ENCODE results near the gene NANS.
A peak's percentile ranks its signal among the peaks of the same experiment; 100 is the strongest.

The NANS gene

DNA sequence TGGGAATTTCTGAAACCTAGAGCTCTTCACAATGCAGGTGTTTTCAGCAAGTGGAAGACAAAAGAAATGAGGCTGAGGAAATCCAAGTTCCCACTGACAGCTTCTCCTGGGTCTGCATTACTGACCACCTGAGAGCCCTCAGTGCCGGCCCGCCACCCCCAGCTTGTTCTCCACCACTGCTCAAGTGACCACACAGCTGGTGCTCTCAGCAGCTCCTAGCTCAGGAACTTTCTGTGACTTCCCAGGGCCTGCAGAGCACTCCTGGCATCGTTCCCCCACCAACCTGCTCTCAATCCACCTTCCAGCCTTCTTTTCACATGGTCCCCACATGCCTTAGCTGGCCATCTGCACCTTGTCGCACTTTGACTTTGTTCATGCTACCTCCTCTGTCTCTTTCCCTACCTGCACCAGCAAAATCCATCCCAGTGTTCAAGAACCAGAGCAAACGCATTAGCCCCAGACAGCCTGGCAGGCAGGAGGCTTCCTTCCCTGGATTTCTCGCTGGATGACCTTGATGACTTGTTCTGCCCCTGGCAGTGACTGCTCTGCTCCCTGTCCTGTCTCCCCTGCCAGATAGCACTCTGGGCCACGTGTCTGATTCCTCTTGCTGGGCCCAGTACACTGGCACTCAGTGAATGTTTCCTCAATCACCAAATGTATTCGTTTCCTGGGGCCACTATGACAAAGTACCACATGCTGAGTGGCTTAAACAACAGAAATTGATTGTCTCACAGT is 35.1 kb upstream of the NANS start:
- H3K4me3 ChIP-seq (ENCODE audit: low read length) = no peak overlapping the region
- TF ChIP-seq ZNF274 (IDR thresholded peaks at IDR 0.05; ENCODE audit: low read depth, low read length) = no peak

DNA sequence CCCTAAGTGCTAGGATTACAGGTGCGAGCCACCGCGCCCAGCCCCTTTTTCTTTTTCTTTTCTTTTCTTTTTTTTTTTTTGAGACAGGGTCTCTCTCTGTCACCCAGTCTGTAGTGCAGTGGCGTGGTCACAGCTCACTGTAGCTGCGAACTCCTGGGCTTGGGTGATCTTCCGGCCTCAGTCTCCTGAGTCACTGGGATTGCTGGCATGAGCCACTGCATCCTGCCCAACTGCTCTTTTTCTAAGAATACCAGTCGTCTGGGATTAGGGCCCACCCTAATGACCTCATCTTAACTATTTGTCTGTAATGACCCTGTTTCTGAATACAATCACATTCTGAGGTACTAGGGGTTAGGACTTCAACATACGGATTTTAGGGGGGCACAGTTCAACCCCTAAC is 34.1 kb upstream of the NANS start:
- no peak for TF ChIP-seq ZNF274 (IDR thresholded peaks at IDR 0.05; ENCODE audit: low read depth, low read length)
- H3K4me3 ChIP-seq (ENCODE audit: low read length) = no peak overlapping the region

DNA sequence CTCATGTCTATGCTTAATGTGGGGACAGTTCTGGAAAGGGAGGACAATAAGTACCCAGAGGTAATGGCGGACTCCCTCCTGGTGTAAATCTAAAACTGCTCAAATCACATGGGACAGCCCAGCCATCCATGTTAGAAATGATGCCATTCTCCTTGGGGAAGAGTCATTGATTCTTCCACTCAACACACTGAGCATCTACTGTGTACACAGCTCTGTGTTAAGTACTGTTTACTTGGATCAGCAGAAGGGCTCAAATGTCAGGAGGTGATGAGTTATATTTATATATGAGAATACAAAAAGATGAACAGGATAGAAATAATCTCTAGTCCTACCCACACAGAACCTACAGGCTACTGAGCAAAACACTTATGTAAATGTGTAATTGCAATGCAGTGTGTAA is 31.8 kb upstream of the NANS start:
- TF ChIP-seq ZNF274 (IDR thresholded peaks at IDR 0.05; ENCODE audit: low read depth, low read length) = no peak

DNA sequence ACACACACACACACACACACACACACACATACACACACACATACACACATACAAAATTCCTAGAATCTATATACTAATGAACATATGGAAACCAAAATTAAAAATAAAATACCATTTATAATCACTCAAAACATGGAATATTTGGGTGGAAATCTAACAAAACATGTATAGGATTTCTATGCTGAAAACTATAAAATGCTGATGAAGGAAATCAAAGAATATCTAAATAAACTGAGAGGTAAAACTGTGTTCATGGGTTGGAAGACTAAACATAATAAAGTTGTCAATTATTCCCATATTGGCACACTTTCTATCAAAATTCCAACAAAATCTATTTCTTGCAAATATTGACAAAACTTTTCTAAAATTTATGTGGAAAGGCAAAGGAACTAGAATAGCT is 25.4 kb upstream of the NANS start:
- TF ChIP-seq ZNF274 (IDR thresholded peaks at IDR 0.05; ENCODE audit: low read depth, low read length) = no peak
- H3K4me3 ChIP-seq (ENCODE audit: low read length) = no peak overlapping the region

More for the DNA sequence above, 31.8 kb upstream of the NANS start:
- H3K4me3 ChIP-seq (ENCODE audit: low read length) = no peak overlapping the region

DNA sequence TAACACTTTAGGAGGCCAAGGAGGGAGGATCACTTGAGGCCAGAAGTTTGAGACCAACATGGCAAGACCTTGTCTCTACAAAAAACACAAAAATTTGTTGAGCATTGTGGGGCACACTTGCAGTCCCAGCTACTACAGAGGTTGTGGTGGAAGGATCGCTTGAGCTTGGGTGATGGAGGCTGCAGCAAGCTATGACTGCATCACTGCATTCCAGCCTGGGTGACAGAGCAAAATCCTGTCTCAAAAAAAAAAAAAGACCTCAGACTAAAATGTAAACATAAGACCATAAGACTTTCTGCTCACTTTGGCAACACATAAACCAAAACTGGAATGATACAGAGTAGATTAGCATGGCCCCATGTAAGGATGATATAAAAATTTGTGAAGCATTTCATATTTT is 24.6 kb upstream of the NANS start:
- no peak for TF ChIP-seq ZNF274 (IDR thresholded peaks at IDR 0.05; ENCODE audit: low read depth, low read length)
- H3K4me3 ChIP-seq (ENCODE audit: low read length) = no peak overlapping the region

DNA sequence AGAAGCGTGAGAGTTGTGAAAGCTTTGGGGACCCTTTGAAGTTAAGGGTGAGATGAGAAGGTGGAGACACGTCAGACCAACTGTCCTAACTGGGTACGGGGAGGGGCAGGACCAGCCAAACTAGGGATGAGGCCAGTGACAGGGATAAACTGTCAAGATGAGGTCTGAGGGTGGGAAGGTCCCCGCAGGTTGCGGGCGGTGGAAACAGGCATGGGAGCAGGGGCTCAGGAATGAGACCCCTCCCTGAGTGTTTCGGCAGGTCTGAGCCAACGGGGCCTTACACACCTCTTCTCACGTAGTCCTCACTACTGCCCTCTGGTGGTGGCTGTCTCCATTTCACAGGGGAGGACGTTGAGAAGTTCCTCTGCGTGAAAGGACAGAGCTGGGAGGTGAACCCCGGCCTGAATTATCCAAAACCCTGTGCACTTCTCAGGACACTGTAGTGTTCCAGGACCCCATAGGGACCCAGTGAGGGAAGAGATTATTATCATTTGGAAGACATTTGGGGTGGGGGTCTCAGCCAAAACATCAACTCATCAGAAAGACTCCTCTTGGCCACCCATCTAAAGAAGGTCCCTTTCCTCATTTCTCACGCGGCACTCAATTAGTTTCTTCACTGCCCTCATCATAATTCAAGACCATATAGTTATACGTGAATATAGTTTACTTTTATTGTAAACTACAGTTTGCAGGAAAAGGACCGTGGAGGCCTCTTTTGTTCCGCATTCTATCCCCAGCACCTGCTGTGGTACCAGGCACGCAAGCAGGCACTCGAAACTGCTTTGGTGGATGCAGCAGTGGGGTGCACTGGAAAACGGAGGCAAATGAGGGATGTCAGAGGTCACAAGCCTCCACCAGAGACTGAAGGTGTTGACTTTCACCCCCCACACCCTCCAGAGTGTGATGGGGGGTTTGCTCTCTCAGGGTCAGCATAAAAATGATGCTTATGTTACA is 21.7 kb upstream of the NANS start:
- no peak overlapping the region for H3K4me3 ChIP-seq (ENCODE audit: low read length)
- no peak for TF ChIP-seq ZNF274 (IDR thresholded peaks at IDR 0.05; ENCODE audit: low read depth, low read length)

DNA sequence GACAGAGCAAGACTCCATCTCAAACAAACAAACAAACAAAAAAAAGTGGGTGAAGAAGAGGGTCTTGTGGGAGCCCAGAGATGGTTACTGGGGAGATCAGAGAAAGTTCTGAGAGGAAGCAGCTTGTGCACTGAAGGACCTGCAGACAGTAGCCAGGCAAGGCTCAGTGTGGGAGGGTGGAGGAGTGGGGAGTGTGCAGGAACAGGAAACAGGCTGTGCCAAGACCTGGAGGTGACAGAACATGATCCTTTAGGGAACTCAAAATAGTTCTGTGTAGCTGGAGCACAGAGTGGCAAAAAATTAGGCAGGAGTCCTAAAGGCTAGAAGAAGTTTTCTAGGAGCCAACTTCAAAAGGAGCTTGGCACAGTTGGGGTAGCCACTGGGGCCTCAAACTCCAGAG is 19.2 kb upstream of the NANS start:
- H3K4me3 ChIP-seq (ENCODE audit: low read length) = no peak overlapping the region
- no peak for TF ChIP-seq ZNF274 (IDR thresholded peaks at IDR 0.05; ENCODE audit: low read depth, low read length)

DNA sequence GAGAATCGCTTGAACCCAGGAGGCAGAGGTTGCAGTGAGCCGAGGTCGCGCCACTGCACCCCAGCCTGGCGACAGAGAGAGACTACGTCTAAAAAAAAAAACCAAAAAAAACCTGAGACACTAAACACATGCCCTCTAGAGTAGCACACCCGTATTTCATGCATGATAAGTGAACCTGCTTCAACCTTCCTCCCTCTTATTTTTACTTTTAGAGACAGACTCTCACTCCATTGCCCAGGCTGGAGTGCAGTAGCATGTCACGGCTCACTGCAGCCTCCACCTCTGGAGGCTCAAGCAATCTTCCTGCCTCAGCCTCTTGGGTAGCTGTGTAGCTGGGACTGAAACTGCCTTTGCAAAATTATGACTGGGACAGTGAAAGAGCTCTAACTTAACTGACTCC is 17.6 kb upstream of the NANS start:
- no peak overlapping the region for H3K4me3 ChIP-seq (ENCODE audit: low read length)
- TF ChIP-seq ZNF274 (IDR thresholded peaks at IDR 0.05; ENCODE audit: low read depth, low read length) = no peak

DNA sequence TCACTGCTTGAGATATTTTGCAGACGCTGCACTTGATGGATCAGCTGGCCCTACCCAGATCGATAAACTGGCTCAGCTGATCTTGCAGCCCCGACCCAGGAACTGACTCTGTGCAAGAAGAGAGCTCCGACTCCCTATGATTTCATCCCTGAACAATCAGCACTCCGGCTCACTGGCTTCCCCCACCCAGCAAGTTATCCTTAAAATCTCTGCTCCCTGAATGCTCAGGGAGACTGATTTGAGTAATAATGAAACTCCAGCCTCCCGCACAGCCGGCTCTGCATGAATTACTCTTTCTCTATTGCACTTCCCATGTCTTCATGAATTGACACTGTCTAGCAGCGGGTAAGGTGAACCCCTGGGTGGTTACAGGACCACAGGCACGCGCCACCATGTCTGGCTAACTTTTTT is 16.9 kb upstream of the NANS start:
- TF ChIP-seq ZNF274 (IDR thresholded peaks at IDR 0.05; ENCODE audit: low read depth, low read length) = no peak
- no peak overlapping the region for H3K4me3 ChIP-seq (ENCODE audit: low read length)

DNA sequence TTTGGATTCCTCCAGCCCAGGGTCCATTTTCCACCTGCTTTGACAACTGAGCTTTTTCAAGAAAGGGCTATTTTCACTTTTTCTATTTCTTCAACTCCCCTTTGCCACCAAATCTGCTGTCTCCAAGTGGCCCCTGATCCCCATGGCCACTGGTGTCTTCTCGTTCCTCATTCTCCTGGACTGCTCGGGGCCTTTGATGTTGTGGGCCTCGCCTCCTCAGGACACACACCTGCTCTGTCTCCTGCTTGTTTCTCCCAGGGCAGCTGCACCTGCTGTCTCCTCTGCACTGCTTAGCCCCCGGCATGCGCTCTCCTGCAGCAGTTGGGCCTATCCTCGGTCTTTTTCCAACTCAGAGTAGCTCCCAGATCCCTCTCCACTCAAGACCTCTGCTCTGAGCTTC is 16.3 kb upstream of the NANS start:
- no peak for TF ChIP-seq ZNF274 (IDR thresholded peaks at IDR 0.05; ENCODE audit: low read depth, low read length)
- H3K4me3 ChIP-seq (ENCODE audit: low read length) = no peak overlapping the region

DNA sequence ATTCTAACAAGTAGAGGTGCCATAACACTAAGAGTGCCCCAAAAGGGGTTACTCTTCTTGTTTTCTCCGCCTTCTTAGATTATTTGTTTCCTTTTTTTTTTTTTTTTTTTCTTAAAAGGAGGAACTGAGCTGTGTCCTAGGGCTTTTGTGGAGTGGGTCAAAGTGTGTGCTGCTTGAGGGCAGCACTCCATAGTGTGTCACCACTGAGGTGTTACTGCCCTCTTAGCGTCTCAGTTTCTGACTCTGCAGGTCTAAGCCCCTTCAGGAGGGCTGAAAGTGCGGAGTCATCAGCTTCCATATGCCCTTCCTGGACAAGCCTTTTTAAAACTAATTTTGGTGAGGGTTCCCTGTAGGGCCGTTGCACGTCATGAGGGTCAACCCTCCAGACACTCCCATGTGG is 12.6 kb upstream of the NANS start:
- no peak for TF ChIP-seq ZNF274 (IDR thresholded peaks at IDR 0.05; ENCODE audit: low read depth, low read length)
- no peak overlapping the region for H3K4me3 ChIP-seq (ENCODE audit: low read length)

DNA sequence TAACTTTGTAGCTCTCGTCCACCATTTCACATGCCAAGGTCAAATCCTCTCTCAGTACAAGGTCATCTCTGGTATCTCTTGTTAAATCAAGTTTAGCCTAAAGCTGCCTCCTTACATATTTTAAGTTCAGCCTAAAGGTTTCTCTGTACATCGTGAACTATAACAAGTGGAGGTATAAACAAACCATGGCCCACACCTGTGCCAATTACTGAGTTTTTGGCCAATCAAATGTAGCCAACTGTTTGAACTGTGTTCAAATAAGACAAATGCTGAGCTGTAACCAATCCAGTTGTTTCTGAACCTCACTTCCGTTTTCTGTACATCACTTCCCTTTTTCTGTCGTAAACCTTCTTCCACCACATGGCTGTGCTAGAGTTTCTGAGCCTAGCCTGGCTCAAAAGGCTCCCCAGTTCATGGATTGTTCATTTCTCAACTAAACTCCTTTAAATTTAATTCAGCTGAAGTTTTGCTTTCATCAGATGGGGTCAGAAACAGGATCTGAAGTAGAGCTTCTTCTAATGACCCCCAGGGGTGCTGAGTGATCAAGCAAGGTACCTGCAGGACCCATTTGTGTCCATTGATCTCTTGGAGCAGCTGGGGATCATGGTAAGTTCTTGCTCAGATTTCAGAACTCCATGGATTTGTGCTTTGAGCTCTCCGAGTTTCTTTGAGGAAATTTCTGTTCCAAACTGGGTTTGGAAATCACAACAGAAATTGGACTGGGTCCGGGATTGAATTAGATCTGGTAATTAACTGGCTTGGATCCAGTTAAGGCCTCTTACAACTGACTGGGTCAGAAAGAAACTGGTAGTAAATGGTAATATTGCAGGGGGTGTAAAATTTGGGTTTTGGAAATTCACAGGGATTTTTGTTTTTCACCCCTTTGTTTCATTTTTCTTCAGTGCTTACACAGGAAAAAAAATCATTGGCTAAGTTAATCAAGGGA is 11.0 kb upstream of the NANS start:
- no peak for TF ChIP-seq ZNF274 (IDR thresholded peaks at IDR 0.05; ENCODE audit: low read depth, low read length)
- H3K4me3 ChIP-seq (ENCODE audit: low read length) = peak overlapping the region; percentile 99

DNA sequence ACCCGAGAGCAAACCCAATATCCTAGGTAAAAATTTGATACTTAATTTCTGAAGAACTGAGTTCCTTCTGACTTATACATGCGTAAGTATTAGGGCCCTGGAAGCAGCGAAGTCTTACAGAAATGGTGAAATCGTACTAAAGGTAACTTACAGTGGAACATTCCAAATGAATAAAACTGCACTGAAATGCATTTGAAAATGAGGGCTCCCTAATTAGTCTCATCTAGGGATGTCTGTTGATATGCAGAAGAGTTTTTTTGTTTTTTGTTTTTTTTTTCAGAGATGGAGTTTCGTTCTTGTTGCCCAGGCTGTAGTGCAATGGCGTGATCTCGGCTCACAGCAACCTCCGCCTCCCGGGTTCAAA is 10.4 kb upstream of the NANS start:
- TF ChIP-seq ZNF274 (IDR thresholded peaks at IDR 0.05; ENCODE audit: low read depth, low read length) = no peak
- H3K4me3 ChIP-seq (ENCODE audit: low read length) = peak overlapping the region; percentile 99

DNA sequence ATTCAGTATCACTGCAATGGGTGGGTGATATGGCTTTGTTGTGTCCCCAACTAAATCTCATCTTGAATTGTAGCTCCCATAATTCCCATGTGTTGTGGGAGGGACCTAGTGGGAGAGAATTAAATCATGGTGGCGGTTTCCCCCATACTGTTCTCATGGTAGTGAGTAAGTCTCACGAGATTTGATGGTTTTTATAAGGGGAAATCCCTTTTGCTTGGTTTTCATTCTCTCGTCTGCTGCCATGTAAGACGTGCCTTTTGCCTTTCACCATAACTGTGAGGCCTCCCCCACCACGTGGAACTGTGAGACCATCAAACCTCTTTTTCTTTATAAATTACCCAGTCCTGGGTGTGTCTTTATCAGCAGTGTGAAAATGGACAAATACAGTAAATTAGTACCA is 9.5 kb upstream of the NANS start:
- peak overlapping the region; percentile 35; the same call in 1 of the 2 replicates for H3K4me3 ChIP-seq (ENCODE audit: low read length)
- no peak for TF ChIP-seq ZNF274 (IDR thresholded peaks at IDR 0.05; ENCODE audit: low read depth, low read length)

Measured in GM08714 (cell line).